COLO668 (cell line): ENCODE data around the gene CNTN6.
"Not testable (repeated sequence)": the region's sequence is repeated elsewhere in the genome, so short reads cannot be mapped to it uniquely, and the experiment has no call there.

Source experiments
- DNase-seq: peaks from one replicate; lab custom pipeline; 2025; ENCODE audit not compliant: unreplicated experiment; lab: John Stamatoyannopoulos, UW

Gene CNTN6

DNA sequence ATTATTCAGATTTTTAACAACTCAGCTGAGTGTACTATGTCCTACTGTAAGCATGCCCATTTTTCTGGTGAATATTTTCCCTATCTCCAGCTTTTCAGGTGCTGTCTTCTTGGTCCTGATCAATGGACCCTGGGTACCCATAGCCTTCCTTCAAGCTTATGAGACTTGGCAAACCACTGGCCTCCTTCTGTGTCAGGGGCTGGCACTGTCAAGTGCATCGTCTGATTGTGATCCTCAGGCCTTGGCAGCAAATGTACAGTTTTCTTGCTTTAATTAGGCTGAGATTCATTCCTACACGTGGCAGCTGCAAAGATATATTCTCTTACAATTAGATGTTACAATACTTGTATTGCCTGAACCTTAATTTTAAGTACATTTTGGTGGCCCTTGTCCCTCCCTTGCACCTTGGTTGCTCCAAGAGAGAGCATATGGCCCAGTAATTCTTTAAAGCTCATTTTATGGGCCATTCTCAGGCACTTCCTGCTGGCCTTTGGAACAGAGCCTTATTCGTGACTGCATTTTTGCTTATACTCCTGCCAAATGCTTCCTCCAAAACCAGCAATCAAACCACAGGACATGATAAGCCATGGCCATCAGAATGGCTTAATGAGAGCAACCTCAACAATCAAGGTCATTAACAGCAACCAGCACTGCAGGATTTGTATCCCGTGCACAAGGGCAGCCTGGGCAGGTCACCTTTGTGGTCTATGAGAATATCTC lies 179.9 kb downstream of the CNTN6 start:
- no peak for DNase-seq

DNA sequence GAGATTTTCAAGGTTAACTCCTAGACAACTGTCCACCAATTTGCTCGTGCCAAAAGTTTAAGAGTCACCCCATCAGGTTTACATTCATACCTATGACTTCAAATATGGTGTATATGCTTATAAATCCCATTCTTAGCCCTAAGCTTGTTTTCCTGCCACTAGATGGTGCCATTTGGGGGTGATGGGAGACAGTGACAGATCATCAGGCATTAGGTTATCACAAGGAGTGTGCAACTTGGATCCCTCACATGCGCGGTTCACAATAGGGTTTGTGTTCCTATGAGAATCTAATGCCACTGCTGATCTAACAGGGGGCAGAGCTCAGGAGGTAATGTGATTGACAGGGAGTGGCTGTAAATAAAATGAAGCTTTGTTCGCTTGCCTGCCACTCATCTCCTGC lies 182.7 kb downstream of the CNTN6 start:
- DNase-seq: peak; percentile 22

DNA sequence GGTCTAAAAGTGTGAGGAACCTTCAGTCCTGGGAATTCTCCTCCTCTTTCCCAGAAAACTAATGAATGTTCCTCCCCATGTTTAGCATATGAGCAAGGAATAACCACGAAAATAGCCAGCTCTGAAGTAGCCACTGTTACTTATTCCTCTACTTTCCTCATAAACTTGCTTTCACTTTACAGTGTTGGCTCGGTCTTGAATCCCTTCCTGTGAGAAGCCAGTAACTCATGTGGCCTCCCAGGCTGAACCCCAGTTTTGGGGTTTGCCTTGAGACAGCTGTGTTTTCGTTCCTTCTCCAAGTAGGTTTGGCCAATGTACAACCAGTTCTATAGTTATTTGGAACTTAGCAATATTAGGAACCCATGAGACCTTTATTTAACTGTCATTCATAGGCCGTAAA lies 195.0 kb downstream of the CNTN6 start:
- no peak for DNase-seq

DNA sequence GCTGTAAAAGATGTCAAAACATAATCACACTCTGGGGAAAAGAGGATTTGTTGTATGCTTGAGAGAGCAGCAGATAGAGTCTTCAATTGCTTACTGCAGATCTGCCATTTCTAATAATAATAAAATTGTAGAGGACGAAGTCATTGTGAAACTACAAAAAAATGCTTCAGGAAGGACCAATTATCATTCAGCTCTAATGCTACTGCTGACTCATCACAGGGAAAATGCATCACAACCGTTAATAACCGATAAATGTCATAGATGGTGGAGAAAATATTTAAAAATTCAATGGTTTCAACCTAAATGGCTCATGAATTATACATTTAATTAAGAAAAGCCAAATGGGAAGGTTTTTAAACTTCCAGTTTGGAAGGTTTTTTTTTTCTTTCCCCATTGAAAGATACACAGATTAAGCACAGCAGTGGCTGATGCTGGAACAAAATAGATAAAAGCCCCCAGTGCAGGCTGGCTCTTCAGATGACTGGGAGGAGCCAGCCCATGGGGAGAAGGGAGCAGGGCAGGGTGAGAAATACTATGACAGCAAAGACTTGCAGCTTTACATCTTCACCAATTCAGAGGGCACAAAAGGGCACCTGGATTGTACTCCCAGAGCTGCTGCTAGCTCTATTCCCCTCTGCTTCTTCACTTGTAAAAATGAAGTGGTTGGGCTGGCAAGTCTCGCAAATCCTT lies 196.1 kb downstream of the CNTN6 start:
- DNase-seq: no peak

DNA sequence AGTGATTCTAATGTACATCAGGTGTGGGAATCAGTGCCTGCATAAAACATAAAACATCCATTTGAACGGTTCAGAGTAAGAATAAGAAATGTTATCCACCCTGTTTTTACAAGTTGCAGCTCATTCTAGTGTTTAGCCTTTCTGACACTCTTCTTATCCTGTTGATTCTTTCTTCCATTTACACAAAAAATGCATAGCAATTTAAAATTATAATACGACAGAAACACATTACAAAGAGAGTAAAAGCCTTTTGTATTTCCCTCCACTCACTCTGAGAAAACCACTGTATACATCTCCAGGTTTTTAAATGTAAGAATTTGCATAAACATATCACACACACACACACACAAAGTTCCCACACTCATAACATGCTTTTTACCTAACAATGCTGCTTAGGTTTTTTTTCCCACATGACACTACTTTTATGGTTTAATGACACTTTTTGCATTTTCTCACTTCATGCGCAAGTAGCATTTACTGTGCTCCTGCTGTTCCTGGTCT lies 199.8 kb downstream of the CNTN6 start:
- DNase-seq: no peak

DNA sequence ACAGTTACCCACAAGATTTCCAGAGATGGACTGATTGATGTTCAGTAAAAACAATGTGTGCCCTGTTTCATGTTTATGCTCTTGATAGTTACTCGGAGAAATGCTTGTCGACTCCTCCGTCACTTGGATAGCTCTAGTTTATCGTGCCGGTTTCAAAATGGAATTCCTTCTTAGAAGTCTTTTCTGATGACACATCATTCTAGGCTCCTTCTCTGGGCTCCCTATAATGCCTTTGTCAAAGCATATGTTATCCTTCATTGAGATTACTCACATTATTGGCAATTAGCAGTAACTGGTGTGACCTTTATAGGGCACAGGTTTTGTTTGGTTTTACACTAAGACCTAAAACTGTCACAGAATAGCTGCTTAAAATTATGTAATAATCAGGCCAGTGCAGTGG lies 201.8 kb downstream of the CNTN6 start:
- no peak for DNase-seq

DNA sequence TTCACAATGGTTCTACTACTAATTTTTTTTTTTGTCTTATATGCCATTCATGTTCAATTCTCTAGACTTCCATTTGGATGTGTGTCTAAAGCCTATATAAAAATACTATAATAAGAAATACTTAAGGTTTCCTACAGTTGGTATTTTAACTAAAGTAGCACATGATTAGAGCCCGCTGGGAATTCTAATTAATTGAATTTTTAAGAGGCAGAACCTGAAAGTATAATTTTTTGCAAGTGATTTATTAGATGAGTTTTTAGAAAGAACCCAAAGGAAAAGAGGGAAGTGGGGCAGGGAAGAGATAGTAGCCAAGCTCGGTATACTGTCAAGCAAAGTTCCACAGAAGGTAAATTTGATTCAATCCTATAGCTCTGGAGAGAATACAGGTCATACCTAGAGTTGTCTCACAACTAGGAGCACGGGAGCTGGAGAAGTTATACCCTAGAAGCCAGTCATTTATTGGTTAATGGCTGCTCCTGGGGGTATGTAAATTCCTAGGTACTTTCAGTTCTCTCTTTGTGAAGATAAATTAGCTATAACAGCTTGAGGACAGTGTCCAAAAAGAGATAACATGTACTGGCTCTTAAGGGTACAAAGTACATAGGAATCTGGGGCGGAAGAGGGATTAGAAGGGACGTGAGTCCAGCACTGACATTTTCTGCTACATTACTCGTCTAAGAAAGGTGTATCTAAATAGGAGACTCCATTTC lies 225.6 kb downstream of the CNTN6 start:
- DNase-seq: no peak

DNA sequence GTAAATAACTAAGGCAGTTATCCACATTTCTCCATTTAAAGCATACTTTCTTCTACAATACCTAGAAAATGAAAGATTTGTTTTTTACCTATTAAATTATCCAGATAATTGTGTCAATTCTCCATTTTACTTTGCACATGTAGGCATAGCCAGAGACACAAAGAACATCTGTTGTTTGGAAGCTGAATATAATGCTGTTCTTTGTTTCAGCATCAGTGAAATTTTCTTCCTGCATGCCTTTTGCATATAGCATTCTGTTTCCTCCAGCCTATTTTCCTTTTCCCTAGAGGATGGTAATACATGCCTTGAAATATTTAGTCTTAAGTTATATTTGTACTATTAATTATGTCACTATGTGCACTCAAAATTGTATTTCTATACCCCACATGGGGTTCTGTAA lies 233.7 kb downstream of the CNTN6 start:
- no peak for DNase-seq

DNA sequence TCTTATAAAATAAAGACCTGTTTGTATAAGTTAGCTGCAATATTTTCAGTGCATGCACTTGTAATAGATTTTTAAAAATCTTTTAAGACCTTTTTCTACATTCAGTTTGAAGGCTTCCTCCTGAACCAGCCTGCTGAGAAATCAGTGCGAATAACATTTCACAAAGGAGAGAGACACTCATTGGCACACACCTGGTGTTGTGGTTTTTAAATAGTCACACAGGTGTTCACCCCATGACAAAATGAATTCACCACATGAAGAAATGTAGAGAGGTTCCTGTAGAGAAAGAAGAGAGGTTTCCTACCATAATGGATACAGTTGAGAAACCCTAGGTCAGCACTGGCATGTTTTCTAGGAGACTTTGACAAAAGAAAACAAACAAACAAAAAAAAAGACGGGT lies 237.3 kb downstream of the CNTN6 start:
- DNase-seq: no peak

DNA sequence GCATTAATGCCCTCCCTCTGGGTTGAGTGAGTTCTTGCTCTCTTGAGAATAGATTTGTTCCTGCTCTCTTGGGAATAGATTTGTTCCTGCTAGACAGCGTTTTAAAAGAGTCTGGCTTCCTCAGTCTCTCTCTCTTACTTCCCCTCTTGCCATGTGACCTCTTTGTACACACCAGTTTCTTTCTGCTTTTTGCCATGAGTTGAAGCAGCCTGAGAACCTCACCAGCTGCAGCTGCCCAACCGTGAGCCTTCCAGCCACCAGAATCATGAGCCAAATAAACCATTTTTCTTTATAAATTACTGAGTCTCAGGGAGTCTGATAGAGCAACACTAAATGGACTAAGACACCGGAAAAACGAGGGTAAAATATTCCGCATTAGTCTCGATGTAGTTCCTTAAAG lies 253.6 kb downstream of the CNTN6 start:
- no peak for DNase-seq

DNA sequence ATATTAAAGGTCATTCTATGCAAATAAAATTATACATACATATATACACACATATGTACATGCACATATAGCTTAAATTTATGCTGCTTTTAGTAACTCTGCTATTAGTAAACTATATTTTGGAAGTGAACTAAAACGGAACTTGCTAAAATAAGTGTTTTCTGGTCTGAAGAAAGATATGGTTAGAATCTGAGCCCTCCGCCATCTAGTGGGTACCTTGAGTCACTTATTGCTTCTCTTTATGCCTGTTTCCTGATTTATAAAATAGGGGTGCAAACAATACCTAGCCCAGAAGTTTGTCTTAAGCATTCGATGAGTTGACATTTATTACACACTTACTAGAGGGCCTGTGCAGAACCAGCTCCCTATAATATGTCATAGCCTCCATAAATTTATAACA lies 255.7 kb downstream of the CNTN6 start:
- DNase-seq: no peak

DNA sequence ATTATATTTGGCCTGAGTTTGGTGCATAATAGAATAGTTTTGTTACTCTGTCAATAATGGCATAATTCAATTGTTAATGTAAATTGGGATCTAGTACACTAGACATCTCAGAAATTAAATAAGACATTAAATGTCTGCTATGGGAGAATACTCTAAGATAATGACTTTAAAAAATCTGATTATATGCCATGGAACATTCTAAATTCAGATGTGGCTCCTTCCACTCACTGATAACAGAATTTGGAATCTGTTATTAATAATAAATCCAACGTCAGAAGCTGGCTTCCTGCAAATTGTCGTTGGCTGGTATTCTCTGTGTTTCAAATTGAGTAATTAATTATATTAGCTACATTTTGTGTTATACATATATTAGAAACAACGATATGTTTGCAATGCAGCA lies 258.1 kb downstream of the CNTN6 start:
- DNase-seq: no peak

DNA sequence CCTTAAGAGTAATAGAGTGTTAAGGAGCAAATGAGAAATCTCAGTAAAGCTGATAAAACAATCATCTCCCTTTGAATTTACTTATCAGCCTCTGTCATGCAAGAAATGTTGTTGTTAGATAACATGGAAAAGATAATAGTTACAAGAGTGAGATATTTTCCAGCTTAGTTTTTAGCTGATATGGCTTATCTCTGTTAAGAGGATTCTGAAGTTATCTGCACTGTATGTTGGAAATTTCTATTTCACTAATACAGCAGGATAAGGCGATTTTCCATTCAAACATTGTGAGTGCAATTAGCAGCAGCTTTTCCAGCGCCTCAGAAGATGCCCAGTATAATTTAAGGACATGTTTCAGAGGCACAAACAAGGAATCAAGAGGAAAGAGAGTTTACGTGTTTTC lies 262.9 kb downstream of the CNTN6 start:
- DNase-seq: no peak

DNA sequence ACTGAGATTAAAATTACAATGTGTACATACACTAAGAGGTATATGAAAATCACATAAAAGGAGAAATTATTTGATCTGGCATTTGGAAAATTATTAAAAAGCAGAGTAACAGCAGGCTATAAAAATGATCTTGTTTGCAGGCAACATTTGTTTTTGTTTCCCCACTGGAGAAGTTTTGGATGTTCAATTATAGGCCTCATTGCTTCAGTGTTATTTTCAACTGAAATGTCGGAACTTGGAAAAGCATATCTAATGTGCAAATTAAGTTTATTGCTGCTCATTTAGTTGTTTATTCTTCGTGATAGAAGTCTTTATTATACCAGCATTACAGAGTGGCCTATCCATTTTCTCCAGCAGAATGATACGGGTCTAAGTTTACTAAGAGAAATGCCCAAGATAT lies 263.3 kb downstream of the CNTN6 start:
- DNase-seq: no peak

DNA sequence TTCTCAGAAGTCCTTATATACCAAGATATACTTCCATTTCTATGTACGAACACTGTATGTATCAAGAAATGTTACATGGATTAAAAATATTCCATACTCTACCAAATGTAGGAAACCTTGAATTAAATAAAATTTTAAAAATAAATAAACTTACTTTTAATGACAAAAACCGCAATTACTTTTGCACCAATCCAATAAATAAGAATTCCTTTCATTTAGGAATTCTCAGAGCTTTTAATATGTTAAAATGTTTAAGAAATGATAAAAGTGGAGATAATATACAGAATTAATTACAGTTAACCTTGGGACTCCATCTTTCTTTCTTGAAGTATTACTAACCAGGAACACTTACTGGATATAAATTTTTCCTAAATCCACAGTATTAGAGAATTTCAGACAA lies 272.7 kb downstream of the CNTN6 start:
- DNase-seq: no peak

DNA sequence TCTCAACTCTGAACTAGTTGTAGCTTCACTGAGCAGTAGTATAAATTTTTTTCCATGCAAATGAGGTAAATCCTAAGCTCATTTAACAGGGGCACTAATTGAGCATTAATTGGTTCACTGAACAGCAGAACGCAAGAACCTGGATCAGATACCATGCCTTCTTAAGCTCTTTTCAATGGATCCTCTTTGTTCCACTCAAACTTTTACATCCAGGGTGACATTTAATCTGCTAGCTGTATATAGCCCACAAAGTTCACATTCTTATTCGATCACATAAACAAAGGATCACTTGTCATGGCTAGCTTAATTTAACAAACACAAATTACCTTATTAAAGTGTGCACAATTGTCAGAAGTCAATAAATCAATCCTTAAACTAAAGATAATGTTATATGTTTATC lies 281.6 kb downstream of the CNTN6 start:
- no peak for DNase-seq

DNA sequence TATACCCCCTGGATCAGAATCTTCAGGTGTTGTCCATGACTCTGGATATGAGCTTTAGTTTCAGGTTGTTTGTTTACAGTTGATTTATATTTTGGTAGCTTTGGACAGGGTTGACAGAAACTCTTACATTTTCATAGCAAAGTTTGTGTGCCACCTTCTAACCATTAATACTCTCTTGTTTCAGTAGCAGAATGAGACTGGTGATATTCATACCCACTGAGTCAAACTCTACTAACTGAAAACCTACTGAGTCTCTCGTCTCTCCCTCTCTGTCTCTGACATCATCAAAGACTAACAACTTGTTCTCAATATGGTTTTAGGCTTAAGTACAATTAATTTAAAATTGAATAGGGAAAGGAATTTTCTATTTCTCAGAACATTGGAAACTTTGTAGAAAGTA lies 282.3 kb downstream of the CNTN6 start:
- DNase-seq: no peak

DNA sequence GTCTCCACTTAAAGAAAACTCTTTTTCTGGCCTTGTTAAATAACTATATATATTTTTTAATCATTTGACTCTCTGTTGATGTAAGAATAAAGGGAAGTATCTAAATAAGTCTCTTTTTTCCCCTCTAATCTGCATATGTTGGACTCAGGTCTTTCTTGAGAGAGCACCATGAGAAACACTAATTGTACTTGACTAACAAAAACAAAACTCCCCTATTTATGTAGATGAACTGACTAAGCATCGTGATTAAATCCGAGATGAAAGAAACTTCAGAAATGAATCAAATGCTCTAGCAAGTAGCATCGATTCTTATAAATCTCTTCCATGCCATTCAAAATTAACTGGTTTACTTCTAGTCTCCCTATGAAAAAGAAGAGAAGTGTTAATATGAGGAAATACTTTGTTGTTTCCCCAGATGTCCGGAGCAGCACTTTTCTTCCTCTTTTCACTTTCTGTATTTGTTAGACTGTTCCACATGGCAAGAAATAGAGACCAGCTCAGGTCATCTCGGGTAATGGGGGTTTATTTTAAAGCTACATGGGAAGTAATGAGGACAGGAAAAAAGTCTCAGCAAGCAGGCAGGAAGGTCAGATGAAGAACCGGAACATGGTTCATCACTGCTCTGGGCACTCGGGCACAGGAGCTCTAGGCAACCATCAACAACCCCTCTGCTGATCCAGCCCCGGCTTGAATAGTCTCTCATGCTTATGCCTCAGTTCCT lies 288.3 kb downstream of the CNTN6 start:
- no peak for DNase-seq

DNA sequence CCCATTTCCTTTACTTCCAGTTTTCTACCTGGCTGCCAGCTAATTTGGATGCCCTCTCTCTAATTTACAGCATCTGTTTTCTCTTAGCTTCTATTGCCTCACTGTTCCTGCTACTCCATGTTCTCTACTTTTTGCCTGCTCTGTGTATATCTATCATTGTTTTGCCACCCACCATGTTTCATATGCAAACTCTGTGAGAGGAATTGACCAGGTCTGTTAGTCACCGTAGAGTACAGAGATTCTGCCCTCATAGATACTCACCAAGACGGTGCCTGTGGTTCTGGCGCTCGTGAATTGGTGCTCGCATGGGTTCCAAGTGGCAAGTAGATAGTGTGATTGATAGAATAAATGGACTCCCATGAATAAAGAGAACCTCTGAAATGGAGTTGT lies 288.8 kb downstream of the CNTN6 start:
- no peak for DNase-seq

DNA sequence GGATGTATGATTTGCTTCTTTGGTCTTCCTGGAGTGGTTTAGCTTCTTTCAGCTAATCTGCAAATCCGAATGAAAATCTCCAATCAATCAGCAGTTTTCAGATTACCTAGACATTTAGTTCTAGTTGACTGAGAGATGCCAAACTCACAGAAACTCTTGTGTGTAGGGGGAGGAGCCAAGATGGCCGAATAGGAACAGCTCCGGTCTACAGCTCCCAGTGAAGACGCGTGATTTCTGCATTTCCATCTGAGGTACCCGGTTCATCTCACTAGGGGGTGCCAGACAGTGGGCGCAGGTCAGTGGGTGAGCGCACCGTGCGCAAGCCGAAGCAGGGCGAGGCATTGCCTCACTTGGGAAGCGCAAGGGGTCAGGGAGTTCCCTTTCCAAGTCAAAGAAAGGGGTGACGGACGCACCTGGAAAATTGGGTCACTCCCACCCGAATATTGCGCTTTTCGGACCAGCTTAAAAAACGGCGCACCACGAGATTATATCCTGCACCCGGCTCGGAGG lies 294.6 kb downstream of the CNTN6 start:
- not testable (repeated sequence) for DNase-seq

DNA sequence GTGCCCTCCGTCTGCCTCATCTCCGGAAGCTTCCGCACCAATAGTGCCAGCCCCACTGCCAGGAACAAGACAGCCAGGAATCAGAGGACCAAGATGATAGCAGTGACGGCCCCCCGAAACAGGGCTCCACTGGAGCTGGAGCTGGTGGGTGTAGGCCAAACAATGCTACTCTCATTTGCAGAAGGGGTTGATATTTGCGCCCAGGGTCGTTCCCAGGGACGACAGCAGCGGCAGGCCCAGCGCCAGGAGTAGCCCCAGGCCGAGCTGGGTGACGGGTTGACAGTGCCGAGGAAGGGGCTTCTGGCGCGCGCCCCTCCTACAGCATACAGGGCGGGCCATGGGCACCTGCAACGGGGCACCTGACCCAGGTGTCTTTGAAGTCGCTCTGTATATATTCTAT lies 301.4 kb downstream of the CNTN6 start:
- no peak for DNase-seq
